ENCODE measurements around the gene TMEM208. TPM values are rescaled to one million over a fixed set of nuclear protein-coding genes. Genes with fewer than 3 reads are reported as not detected.

Gene TMEM208
- total and polyA plus RNA-seq, 2 of the 13 experiments (the other 11 are each of a cell fraction or from before 2014, with no cell fraction given), result 58.8 to 72.9 TPM

DNA sequence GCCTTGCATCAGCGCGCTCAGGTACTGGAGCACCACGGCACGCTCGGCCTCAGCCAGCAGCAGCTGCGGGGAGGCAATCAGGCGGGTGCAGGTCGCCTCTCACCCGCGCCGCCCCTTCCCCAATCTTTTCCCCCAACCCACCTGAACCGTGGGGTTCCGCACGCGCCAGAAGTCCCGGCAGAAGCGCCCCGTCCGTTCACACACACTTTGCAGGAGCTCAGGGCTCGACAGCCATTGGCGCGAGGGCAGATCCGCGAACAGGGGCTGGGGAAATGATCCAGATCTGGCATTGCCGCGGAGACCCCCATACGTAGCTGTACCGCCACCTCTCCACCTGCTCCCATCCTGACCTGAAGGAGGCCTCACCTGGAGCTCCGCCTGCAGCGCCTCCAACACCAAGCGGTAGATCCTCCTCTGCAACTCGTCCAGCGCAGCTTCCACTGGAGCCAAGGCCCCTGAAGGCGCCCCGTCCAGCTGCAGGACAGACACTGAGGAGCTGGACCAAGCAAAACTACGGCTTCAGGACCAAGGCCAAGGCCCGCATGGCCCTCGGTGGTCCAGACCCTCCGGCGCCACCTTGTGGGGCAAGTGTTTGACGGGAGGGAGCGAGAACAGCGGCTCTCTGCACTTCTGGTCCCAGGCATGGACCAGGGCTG lies 41.8 kb upstream of the TMEM208 start (continued):
- TF ChIP-seq, protein P1, sequence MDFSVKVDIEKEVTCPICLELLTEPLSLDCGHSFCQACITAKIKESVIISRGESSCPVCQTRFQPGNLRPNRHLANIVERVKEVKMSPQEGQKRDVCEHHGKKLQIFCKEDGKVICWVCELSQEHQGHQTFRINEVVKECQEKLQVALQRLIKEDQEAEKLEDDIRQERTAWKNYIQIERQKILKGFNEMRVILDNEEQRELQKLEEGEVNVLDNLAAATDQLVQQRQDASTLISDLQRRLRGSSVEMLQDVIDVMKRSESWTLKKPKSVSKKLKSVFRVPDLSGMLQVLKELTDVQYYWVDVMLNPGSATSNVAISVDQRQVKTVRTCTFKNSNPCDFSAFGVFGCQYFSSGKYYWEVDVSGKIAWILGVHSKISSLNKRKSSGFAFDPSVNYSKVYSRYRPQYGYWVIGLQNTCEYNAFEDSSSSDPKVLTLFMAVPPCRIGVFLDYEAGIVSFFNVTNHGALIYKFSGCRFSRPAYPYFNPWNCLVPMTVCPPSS (IDR thresholded peaks at IDR 0.05), result no peak
- peak; percentile 83; the same call in 1 of the 2 replicates for TF ChIP-seq HMG20B (CRISPR knock-in tag; conservative IDR thresholded peaks at IDR 0.05)
- peak; percentile 99 for TF ChIP-seq MXI1 (IDR thresholded peaks at IDR 0.05; ENCODE audit: borderline replicate concordance, low read depth, low read length)
- peak; percentile 96 for TF ChIP-seq NFKB2 (CRISPR knock-in tag; IDR thresholded peaks at IDR 0.05; ENCODE audit: borderline replicate concordance)
- TF ChIP-seq TARDBP (CRISPR knock-in tag; IDR thresholded peaks at IDR 0.05), result no peak
- peak; percentile 74 for TF ChIP-seq ZGPAT (CRISPR knock-in tag; IDR thresholded peaks at IDR 0.05)
- TF ChIP-seq ZFP1 (CRISPR knock-in tag; IDR thresholded peaks at IDR 0.05), result peak; percentile 51; the same call in 1 of the 2 replicates
- TF ChIP-seq DZIP1 (CRISPR knock-in tag; IDR thresholded peaks at IDR 0.05), result no peak; the same call in 1 of the 2 replicates
- no peak for TF ChIP-seq SMARCE1 (IDR thresholded peaks at IDR 0.05; ENCODE audit: borderline replicate concordance)
- peak; percentile 71 for TF ChIP-seq GABPB1 (CRISPR knock-in tag; IDR thresholded peaks at IDR 0.05)
- no peak; the same call in 1 of the 2 replicates for TF ChIP-seq IRX3 (CRISPR knock-in tag; IDR thresholded peaks at IDR 0.05; ENCODE audit: borderline replicate concordance, low read depth)
- peak; percentile 84 for TF ChIP-seq SRY (CRISPR knock-in tag; IDR thresholded peaks at IDR 0.05)
- TF ChIP-seq ZNF225 (CRISPR knock-in tag; IDR thresholded peaks at IDR 0.05), result peak; percentile 90
- peak; percentile 34; the same call in 1 of the 2 replicates for TF ChIP-seq CEBPG (CRISPR knock-in tag; IDR thresholded peaks at IDR 0.05)
- TF ChIP-seq GRHL1 (CRISPR knock-in tag; conservative IDR thresholded peaks at IDR 0.05), result no peak
- TF ChIP-seq, protein P2, sequence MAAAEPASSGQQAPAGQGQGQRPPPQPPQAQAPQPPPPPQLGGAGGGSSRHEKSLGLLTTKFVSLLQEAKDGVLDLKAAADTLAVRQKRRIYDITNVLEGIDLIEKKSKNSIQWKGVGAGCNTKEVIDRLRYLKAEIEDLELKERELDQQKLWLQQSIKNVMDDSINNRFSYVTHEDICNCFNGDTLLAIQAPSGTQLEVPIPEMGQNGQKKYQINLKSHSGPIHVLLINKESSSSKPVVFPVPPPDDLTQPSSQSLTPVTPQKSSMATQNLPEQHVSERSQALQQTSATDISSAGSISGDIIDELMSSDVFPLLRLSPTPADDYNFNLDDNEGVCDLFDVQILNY (CRISPR knock-in tag; conservative IDR thresholded peaks at IDR 0.05), result peak; percentile 86
- no peak for TF ChIP-seq KDM5A (IDR thresholded peaks at IDR 0.05; ENCODE audit: borderline replicate concordance, low read length)
- TF ChIP-seq BORCS8-MEF2B (CRISPR knock-in tag; IDR thresholded peaks at IDR 0.05), result peak; percentile 98
- TF ChIP-seq NRL (CRISPR knock-in tag; IDR thresholded peaks at IDR 0.05; ENCODE audit: borderline replicate concordance), result peak; percentile 93
- TF ChIP-seq TCF12 (IDR thresholded peaks at IDR 0.05), result no peak
- peak; percentile 64; the same call in 1 of the 2 replicates for TF ChIP-seq TCF12 (CRISPR knock-in tag; IDR thresholded peaks at IDR 0.05)

Measured in HepG2 (cell line).